ENCODE measurements around the gene FBXW10B.
"Not testable (repeated sequence)": the region's sequence is repeated elsewhere in the genome, so short reads cannot be mapped to it uniquely, and the experiment has no call there.

The FBXW10B gene, protein sequence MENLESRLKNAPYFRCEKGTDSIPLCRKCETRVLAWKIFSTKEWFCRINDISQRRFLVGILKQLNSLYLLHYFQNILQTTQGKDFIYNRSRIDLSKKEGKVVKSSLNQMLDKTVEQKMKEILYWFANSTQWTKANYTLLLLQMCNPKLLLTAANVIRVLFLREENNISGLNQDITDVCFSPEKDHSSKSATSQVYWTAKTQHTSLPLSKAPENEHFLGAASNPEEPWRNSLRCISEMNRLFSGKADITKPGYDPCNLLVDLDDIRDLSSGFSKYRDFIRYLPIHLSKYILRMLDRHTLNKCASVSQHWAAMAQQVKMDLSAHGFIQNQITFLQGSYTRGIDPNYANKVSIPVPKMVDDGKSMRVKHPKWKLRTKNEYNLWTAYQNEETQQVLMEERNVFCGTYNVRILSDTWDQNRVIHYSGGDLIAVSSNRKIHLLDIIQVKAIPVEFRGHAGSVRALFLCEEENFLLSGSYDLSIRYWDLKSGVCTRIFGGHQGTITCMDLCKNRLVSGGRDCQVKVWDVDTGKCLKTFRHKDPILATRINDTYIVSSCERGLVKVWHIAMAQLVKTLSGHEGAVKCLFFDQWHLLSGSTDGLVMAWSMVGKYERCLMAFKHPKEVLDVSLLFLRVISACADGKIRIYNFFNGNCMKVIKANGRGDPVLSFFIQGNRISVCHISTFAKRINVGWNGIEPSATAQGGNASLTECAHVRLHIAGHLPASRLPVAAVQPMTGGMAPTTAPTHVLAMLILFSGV

GRCh38 chr17:15619331-15620058 lies at the start of gene FBXW10B:
Gene FBXW10B (minus strand): TSS chr17:15619704. CDS start chr17:15619512, 192 bp downstream.
- DNase-seq (ENCODE audit: low spot score); in situ Hi-C loops (cut with MboI; ENCODE audit: low pct_unique_long_range_greater_than_20kb, low sequenced_read_pairs, unreplicated experiment): not testable (repeated sequence)

DNA sequence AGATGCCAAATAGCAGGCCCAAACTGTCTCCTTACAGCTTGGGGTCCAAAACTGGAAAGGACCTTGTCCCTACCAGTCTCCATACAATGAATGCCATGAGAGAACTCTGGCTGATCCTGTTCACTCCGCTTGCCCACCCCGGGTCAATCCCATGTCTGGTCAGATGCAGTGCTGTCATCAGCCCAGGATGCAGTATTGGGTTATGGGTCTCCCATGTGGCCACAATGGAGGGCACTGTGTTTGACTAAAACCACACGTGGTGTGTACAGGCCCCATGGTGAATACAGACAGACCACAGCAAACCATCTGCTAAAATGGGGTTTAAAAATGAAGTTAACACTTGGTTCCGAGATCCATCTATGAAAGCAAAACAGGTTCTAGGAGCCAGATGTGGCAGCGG lies 44.2 kb upstream of the FBXW10B start:
- no peak for TF ChIP-seq CTCF (IDR thresholded peaks at IDR 0.05; ENCODE audit: extremely low read depth, insufficient read depth, missing control alignments)
- in situ Hi-C loops (cut with MboI; ENCODE audit: low pct_unique_long_range_greater_than_20kb, low sequenced_read_pairs, unreplicated experiment) = no loop called here

DNA sequence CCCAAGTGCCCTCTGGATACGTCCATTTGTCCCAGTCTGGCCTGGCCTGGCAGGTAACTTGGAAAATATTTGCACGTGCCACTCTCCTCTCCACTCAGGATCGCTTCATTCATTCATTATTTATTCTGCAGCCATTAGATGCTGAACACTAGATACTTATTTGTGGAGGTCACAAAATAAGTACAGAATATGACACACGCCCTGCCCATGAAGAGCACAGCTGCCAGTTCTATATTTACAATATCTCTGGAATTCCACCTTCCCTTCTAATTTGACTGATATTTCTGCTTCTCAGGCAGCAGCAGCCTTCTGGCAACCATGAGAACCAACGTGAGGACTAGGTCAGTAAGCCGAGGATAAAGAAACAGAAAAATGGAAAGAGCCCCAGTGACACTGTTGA lies 43.7 kb upstream of the FBXW10B start:
- DNase-seq (ENCODE audit: low spot score) = no peak
- no peak for TF ChIP-seq CTCF (IDR thresholded peaks at IDR 0.05; ENCODE audit: extremely low read depth, insufficient read depth, missing control alignments)
- in situ Hi-C loops (cut with MboI; ENCODE audit: low pct_unique_long_range_greater_than_20kb, low sequenced_read_pairs, unreplicated experiment) = no loop called here

More for the DNA sequence above, 44.2 kb upstream of the FBXW10B start:
- no peak for DNase-seq (ENCODE audit: low spot score)

GRCh38 chr17:15662681-15663080 lies 43.2 kb upstream of the FBXW10B start:
- in situ Hi-C loops (cut with MboI; ENCODE audit: low pct_unique_long_range_greater_than_20kb, low sequenced_read_pairs, unreplicated experiment) = no loop called here
- TF ChIP-seq CTCF (IDR thresholded peaks at IDR 0.05; ENCODE audit: extremely low read depth, insufficient read depth, missing control alignments) = no peak

GRCh38 chr17:15660077-15660476 lies 40.6 kb upstream of the FBXW10B start:
- TF ChIP-seq CTCF (IDR thresholded peaks at IDR 0.05; ENCODE audit: extremely low read depth, insufficient read depth, missing control alignments) = no peak
- in situ Hi-C loops (cut with MboI; ENCODE audit: low pct_unique_long_range_greater_than_20kb, low sequenced_read_pairs, unreplicated experiment) = no loop called here
- no peak for DNase-seq (ENCODE audit: low spot score)

More at GRCh38 chr17:15662681-15663080, 43.2 kb upstream of the FBXW10B start:
- no peak for DNase-seq (ENCODE audit: low spot score)

- in situ Hi-C loops (cut with MboI; ENCODE audit: low pct_unique_long_range_greater_than_20kb, low sequenced_read_pairs, unreplicated experiment) = no loop called here
- DNase-seq (ENCODE audit: low spot score) = no peak
- no peak for TF ChIP-seq CTCF (IDR thresholded peaks at IDR 0.05; ENCODE audit: extremely low read depth, insufficient read depth, missing control alignments)
These were observed 40.2 kb upstream of the FBXW10B start for GRCh38 chr17:15659663-15660062.

All from GM13977 (cell line).